Head of caudate nucleus (tissue), 42 donors: ENCODE results near the gene ADAMTSL1.
"Not testable (repeated sequence)": the region's sequence is repeated elsewhere in the genome, so short reads cannot be mapped to it uniquely, and the experiment has no call there.

Experiments used
- DNase-seq, 42 donors: peaks; one replicate each; pipeline versions ENCODE4 v3.0.0 to v3.0.0-alpha.2; 2020 to 2021; ENCODE audit warnings: mixed read lengths in 7 of 42
- intact Hi-C: fragments of 100-400 bp; cut with DNase I; formaldehyde crosslinking; loops from one replicate; pipeline ENCODE4 v1.15.0; 2022

Gene ADAMTSL1

GRCh38 chr9:18922161-18922885, 448.4 kb downstream of the ADAMTSL1 start:
- intact Hi-C loops, result no loop called here
- no peak for DNase-seq

GRCh38 chr9:18923167-18923566, 449.2 kb downstream of the ADAMTSL1 start:
- intact Hi-C loops, result no loop called here
- DNase-seq, result peak in 1 of 42 donors; percentile 9

- DNase-seq, result peak in 2 of 42 donors; percentile 22 to 27
- intact Hi-C loops, result no loop called here
These were observed 449.9 kb downstream of the ADAMTSL1 start for GRCh38 chr9:18923671-18924430.

GRCh38 chr9:18925880-18926279, 451.9 kb downstream of the ADAMTSL1 start:
- intact Hi-C loops, result no loop called here
- no peak for DNase-seq

- intact Hi-C loops, result no loop called here
- DNase-seq, result no peak
These were observed 452.6 kb downstream of the ADAMTSL1 start for GRCh38 chr9:18926513-18926912.

- intact Hi-C loops, result no loop called here
- DNase-seq, result no peak
These were observed 454.8 kb downstream of the ADAMTSL1 start for GRCh38 chr9:18928711-18929110.

GRCh38 chr9:18930611-18931010, 456.7 kb downstream of the ADAMTSL1 start:
- DNase-seq, intact Hi-C loops: not testable (repeated sequence)

GRCh38 chr9:18935541-18935940, 461.6 kb downstream of the ADAMTSL1 start:
- DNase-seq, result no peak
- intact Hi-C loops, result no loop called here

GRCh38 chr9:18936094-18936871, 462.3 kb downstream of the ADAMTSL1 start:
- intact Hi-C loops, result no loop called here
- DNase-seq, result no peak

- intact Hi-C loops, result no loop called here
- DNase-seq, result no peak
These were observed 466.0 kb downstream of the ADAMTSL1 start for GRCh38 chr9:18939943-18940342.

GRCh38 chr9:18941060-18941740, 467.2 kb downstream of the ADAMTSL1 start:
- DNase-seq, result no peak
- intact Hi-C loops, result no loop called here

GRCh38 chr9:18942801-18943200, 468.8 kb downstream of the ADAMTSL1 start:
- intact Hi-C loops, result no loop called here
- DNase-seq, result no peak

GRCh38 chr9:18947892-18948339, 474.0 kb downstream of the ADAMTSL1 start:
- DNase-seq, result no peak
- intact Hi-C loops, result no loop called here

- intact Hi-C loops, result no loop called here
- DNase-seq, result no peak
These were observed 478.0 kb downstream of the ADAMTSL1 start for GRCh38 chr9:18951936-18952335.

- intact Hi-C loops, result no loop called here
- DNase-seq, result no peak
These were observed 481.7 kb downstream of the ADAMTSL1 start for GRCh38 chr9:18955626-18956025.
